HG03175 (cell line): ENCODE results near the gene ACAP2.
"Not testable (repeated sequence)": the region's sequence is repeated elsewhere in the genome, so short reads cannot be mapped to it uniquely, and the experiment has no call there.

Experiments
- ATAC-seq: cut with Tn5 transposase; IDR thresholded peaks from one replicate; pipeline ENCODE4 v1.9.1; 2021; ENCODE audit warnings: mild to moderate bottlenecking, moderate library complexity; ENCODE audit not compliant: unreplicated experiment

Gene ACAP2

GRCh38 chr3:195394024-195394423, 48.8 kb downstream of the ACAP2 start:
- no peak for ATAC-seq

GRCh38 chr3:195388380-195388779, 54.4 kb downstream of the ACAP2 start:
- ATAC-seq: peak; percentile 86

- ATAC-seq: no peak
These were observed 56.1 kb downstream of the ACAP2 start for GRCh38 chr3:195386739-195387138.

GRCh38 chr3:195385526-195385925, 57.3 kb downstream of the ACAP2 start:
- no peak for ATAC-seq

GRCh38 chr3:195384952-195385351, 57.9 kb downstream of the ACAP2 start:
- ATAC-seq: no peak

DNA sequence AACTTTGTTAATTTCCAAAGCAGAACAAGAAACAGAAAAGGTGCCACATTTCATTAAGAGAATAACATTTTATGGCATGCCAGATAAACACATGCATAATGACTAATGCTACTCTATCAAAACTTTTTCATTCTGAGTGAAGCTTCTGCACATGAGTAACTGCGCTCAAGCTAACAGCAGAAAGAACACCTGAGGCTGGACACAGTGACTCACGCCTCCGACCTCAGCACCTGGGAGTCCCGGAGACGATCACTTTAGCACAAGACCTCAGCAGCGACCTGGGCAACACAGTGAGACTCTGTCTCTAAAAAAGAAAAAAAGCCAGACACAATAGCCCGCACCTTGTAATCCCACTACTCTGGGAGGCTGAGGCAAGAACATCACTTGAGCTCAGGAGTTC, 70.6 kb downstream of the ACAP2 start:
- no peak for ATAC-seq

DNA sequence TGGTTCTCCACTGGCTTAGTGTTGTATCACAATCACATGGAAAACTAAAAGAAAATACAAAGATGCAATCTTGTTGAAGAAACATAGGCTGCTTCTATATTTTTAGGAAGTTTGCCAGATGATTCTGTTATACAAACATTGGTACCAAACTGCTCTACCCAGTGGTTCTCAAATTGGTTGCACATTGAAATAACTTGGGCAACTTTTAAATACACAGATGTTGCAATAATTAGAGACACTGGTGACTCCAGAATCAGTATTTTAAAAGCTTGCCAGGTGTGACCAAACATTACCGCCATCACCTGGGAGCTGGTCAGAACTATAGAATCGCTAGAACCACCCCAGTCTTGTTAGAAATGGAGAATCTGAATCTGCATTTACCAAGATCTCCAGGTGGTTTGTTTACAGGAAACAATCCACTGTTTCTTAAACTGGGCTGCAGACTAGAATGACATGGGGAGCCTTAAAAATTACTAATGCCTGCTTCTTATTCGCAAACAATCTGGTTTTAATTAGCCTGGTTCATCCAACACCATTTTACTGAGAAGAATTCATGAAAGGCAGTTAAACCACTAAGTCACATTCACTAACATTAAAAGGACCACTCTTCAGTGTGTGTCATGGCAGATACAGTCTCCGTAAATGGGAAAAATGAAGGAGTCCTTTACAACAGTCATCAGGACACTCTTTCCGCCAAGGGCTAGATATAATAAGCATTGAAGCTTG, 76.5 kb downstream of the ACAP2 start:
- ATAC-seq: no peak

GRCh38 chr3:195365371-195365770, 77.4 kb downstream of the ACAP2 start:
- ATAC-seq: no peak

GRCh38 chr3:195357797-195358196, 85.0 kb downstream of the ACAP2 start:
- ATAC-seq: not testable (repeated sequence)

DNA sequence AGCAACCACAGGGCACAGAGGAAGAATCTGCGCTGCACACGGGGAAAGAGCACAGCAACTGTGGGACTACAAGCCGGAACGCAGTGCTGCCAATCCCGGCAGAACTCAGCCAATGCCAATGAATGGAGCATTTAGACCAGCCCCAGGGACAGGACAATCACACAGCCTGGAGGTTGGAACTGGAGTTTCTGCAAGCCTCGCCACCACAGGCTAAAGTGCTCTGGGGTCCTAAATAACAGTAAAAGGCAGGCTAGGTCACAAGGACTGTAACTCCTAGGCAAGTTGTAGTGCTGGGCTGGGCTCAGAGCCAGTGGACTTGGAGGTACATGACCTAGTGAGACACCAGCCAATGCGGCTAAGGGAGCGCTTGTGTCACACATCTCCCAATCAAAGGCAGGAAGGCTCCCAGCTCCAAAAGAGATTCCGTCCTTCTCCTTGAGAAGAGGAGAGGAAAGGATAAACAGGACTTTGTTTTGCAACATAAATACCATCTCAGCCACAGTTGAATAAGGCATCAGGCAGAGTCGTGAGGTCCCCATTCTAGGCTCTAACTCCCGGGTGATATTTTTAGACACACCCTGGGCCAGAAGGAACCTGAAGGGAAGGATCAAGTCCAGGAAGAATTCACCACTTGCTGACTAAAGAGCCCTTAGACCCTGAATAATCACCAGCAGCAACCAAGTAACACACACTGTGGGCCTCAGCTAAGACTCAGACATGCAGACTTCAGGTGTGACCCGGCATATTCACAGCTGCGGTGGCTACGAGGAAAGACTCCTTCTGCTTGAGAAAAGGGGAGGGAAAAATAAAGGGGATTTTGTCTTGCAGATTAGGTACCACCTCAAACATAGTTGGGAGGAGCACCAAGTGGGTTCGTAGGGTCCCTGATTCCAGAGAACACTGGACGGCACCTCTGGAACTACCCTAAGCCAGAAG, 86.4 kb downstream of the ACAP2 start:
- no peak for ATAC-seq

DNA sequence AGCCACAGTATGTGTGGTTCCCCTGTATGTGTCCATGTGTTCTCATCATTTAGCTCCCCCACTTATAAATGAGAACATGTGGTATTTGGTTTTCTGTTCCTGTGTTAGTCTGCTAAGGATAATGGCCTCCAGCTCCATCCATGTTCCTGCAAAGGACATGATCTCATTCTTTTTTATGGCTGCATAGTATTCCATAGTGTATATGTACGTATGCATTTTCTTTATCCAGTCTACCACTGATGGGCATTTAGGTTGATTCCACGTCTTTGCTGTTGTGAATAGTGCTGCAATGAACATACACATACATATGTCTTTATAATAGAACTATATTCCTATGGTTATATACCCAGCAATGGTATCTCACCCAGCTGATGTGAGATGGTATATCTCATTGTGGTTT, 88.8 kb downstream of the ACAP2 start:
- ATAC-seq: not testable (repeated sequence)

DNA sequence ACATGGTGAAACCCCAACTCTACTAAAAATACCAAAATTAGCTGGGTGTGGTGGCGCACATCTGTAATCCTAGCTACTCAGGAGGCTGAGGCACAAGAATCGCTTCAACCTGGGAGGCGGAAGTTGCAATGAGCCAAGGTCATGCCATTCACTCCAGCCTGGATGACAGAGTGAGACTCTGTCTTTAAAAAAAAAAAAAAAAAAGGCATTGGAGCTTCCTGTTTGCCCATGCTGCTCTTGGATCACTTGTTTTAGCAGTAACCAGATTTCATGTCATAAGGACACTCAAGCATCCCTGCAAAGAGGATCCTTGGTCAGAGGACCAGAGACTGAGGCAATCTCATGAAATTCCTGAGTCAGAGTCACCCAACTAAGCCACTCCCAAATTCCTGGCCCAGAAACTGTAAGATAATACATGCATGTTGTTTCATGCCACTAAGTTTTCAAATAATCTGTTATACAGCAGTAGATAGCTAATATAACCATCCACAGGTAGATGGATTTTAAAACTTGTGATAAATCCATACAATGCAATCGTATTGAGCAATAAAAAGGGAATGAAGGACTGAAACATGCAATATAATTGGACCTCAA, 89.8 kb downstream of the ACAP2 start:
- no peak for ATAC-seq

- no peak for ATAC-seq
These were observed 94.2 kb downstream of the ACAP2 start for GRCh38 chr3:195348426-195349115.

DNA sequence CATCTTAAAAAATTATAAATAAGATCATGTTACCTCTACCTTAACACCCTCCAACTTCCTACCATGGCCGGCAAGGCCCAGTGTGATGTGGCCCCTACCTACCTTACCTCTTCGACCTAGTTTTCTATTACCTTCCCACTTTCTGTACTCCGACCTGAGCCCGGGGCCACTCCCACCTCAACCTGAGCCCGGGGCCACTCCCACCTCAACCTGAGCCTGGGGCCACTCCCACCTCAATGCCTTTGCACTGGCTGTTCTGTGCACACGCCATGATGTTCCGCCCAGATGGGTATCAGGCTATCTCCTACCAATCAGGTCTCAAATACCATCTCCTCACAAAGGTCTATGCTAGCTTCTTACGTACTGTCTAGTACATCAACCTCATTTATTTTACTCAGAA, 105.1 kb downstream of the ACAP2 start:
- no peak for ATAC-seq

- no peak for ATAC-seq
These were observed 107.9 kb downstream of the ACAP2 start for GRCh38 chr3:195334967-195335366.

DNA sequence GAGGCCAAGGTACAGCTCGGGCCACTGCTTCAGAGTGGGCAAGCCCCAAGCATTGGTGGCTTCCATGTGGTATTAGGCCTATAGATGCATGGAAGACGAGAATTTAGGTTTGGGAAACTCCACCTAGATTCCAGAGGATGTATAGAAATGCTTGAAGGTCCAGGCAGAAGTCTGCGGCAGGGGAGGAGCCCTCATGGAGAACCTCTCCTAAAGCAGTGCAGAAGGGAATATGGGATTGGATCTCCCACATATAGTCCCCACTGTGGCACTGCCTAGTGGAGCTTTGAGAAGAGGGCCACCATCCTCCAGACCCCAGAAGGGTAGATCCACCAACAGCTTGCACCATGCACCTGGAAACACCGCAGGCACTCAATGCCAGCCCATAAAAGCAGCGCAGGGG, 123.8 kb downstream of the ACAP2 start:
- no peak for ATAC-seq

DNA sequence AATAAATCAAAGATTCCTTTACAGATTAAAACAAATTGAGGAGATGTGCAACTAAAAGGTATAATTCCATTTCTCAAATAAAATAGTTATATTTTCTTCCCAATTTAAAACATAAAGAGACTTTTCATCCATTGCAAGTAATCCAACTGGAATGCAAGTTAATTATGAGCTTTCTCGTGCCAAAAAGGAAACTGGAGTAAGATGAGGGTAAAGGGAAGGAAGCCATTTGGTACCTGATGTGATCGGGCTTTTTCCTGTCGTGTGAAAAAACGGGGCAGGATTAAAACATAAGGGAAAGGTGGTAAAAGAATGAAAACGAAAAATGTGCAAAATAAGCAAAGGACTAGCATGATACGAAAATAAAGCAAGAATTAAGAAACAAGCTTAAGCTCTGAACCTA, 130.1 kb downstream of the ACAP2 start:
- ATAC-seq: no peak

DNA sequence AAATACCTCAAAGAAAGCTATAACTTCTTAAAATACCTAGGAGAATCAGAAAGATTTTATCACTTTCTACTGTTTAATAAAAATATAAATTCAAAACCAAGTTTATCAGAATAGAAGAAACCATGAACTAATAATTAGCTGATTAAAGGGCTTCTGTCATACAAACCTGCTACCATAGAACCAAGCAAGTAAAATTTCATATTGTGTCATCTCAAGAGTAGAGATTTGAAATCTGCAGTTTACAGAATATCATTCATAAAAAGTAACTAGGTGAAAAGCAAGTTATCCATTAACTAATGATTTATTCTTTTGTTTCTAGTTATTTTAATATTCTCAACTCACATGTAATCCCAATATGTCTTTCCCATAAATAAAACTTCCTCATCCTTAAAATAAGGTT, 135.1 kb downstream of the ACAP2 start:
- ATAC-seq: peak; percentile 39

GRCh38 chr3:195306369-195306768, 136.5 kb downstream of the ACAP2 start:
- no peak for ATAC-seq

DNA sequence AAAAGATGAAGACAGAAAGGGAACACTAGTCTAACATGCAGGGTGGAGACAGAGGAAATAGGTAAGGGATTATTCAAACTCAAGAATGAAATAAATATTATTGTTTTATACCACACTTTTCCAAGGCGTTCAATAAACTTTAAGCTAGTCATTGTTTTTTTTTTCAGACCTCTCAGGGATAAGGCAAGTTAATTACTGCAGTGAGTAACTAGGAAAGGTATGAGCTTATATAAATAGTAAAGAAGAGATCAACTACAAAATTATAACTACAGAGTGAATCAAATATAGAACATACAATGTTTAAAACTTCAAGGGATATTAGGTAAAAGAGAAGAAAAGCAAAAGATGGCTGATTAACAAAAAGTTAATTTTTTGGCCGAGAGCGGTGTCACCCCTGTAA, 140.4 kb downstream of the ACAP2 start:
- ATAC-seq: no peak

DNA sequence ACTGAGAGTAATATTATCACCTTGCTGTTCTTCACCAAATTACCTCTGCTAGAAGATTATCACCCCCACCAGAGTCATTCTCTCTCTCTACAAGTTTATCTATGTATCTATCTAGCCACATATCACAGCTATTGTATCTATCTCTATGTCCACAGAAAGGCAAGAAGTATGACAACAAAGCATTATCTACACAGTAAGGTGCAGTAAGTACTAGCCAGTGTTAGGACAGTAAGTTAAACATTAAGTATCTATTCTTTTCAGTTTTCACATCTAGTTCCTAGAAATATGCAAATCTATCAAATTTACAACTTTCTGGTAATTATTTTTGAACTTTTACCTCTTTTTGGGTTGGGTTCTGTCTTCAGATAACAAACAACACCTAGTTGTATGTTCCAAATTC, 145.4 kb downstream of the ACAP2 start:
- no peak for ATAC-seq
